HCT116 (cell line): ENCODE results near the gene ACYP2. TPM values are rescaled to one million over a fixed set of nuclear protein-coding genes. Genes with fewer than 3 reads are reported as not detected.

Experiments used
- ATAC-seq: fragments of 200-7000 bp; cut with Tn5 transposase; 2 replicates; pipeline ENCODE4 v1.9.1; 2020; ENCODE audit warnings: mild to moderate bottlenecking, moderate library complexity
- BruUV-seq: library from RNA; stranded (reverse); fragments of 400-500 nt; replicated peaks from 2 replicates; lab custom pipeline; 2021; lab: Mats Ljungman, UMichigan
- CTCF ChIA-PET: fragments of 300-600 bp; sonication (Branson Sonifier 250); formaldehyde crosslinking; loops from one replicate; lab custom pipeline; 2021; ENCODE audit warnings: antibody characterized with exemption; lab: Charles Lee
- POLR2A ChIA-PET: fragments of 300-600, 350-600 bp; sonication (Branson Sonifier 250); formaldehyde crosslinking; loops from one replicate; lab custom pipeline; 2021; ENCODE audit warnings: antibody characterized with exemption; lab: Charles Lee
- RAD21 ChIA-PET, 2 experiments: fragments of 300-600 bp; sonication (Branson Sonifier 250); formaldehyde crosslinking; loops; one replicate each; lab custom pipeline; 2023; ENCODE audit warnings: low total read pairs in 2 of 2; ENCODE audit not compliant: uncharacterized antibody in 2 of 2, unreplicated experiment in 2 of 2, low non-redundant PET in 1 of 2; lab: Charles Lee
- DNase-seq: peaks from one replicate; pipeline ENCODE4 v3.0.0-alpha.2; 2010; ENCODE audit warnings: low read depth, low spot score
- H2AFZ ChIP-seq: fragments of 200-600 bp; shearing (Covaris generic), sonication (generic); 2 replicates; pipeline ENCODE4 v1.6.1; 2017; ENCODE audit warnings: low read depth, mixed run types, mixed read lengths, antibody characterized with exemption, low read length; ENCODE audit not compliant: poor library complexity, severe bottlenecking
- H3K27ac ChIP-seq: 2 replicates; pipeline ENCODE4 v1.5.1; 2012; ENCODE audit warnings: low read depth, low read length
- H3K27me3 ChIP-seq: fragments of 200-600 bp; sonication (generic); 2 replicates; pipeline ENCODE4 v1.6.1; 2016; ENCODE audit warnings: mixed run types, low read length, mixed read lengths; ENCODE audit not compliant: insufficient read depth
- H3K36me3 ChIP-seq, 2 experiments: fragments of 200-500 bp in 1 of 2; fragments of 200-600 bp in 1 of 2; sonication (Bioruptor generic) in 1 of 2; sonication (generic) in 1 of 2; 2 replicates each; pipeline versions ENCODE4 v1.5.1 to v1.6.1; 2014 to 2016; ENCODE audit warnings: low read length in 2 of 2, inconsistent platforms in 1 of 2, mixed read lengths in 1 of 2, mixed run types in 1 of 2; ENCODE audit not compliant: insufficient read depth in 2 of 2, control insufficient read depth in 1 of 2
- H3K4me1 ChIP-seq, 2 experiments: fragments of 200-600 bp in 1 of 2; sonication (generic) in 1 of 2; 2 replicates each; pipeline versions ENCODE4 v1.5.1 to v1.6.1; 2012 to 2017; ENCODE audit warnings: low read length in 2 of 2, inconsistent platforms in 1 of 2, mild to moderate bottlenecking in 1 of 2, mixed read lengths in 1 of 2, mixed run types in 1 of 2, moderate library complexity in 1 of 2; ENCODE audit not compliant: insufficient read depth in 2 of 2, control insufficient read depth in 1 of 2
- H3K4me2 ChIP-seq: fragments of 200-600 bp; sonication (generic); 2 replicates; pipeline ENCODE4 v1.6.1; 2017; ENCODE audit warnings: mixed run types, low read length, mixed read lengths
- H3K4me3 ChIP-seq, 2 experiments: fragments of 200-600 bp in 1 of 2; sonication (generic) in 1 of 2; replicated peaks in 1 of 2; 2 replicates each; pipeline ENCODE4 v1.5.1; 2011 to 2016; ENCODE audit warnings: low read length in 2 of 2, control low read depth in 1 of 2, low read depth in 1 of 2, mild to moderate bottlenecking in 1 of 2, mixed read lengths in 1 of 2, mixed run types in 1 of 2
- H3K79me2 ChIP-seq: fragments of 200-600 bp; sonication (generic); 2 replicates; pipeline ENCODE4 v1.6.1; 2017; ENCODE audit warnings: mild to moderate bottlenecking, mixed run types, low read length, moderate library complexity, mixed read lengths; ENCODE audit not compliant: insufficient read depth
- H3K9ac ChIP-seq: fragments of 200-600 bp; sonication (generic); 2 replicates; pipeline ENCODE4 v1.6.1; 2016; ENCODE audit warnings: low read length, mixed read lengths
- H3K9me2 ChIP-seq: fragments of 200-600 bp; sonication (generic), shearing (Covaris generic); 2 replicates; pipeline ENCODE4 v1.6.1; 2017; ENCODE audit warnings: mixed run types, mild to moderate bottlenecking, moderate library complexity; ENCODE audit not compliant: insufficient read depth
- H3K9me3 ChIP-seq, 2 experiments: fragments of 200-500 bp in 1 of 2; fragments of 200-600 bp in 1 of 2; sonication (Bioruptor generic) in 1 of 2; sonication (generic) in 1 of 2; 2 replicates each; pipeline ENCODE4 v1.6.1; 2014 to 2017; ENCODE audit warnings: low read length in 2 of 2, mixed read lengths in 2 of 2, inconsistent platforms in 1 of 2, low read depth in 1 of 2, mild to moderate bottlenecking in 1 of 2, mixed run types in 1 of 2, moderate library complexity in 1 of 2; ENCODE audit not compliant: control insufficient read depth in 1 of 2, insufficient read depth in 1 of 2
- H4K20me1 ChIP-seq: fragments of 200-600 bp; sonication (generic), shearing (Covaris generic); 2 replicates; pipeline ENCODE4 v1.6.1; 2017; ENCODE audit warnings: mixed run types, mild to moderate bottlenecking, moderate library complexity; ENCODE audit not compliant: insufficient read depth
- CBX3 ChIP-seq: IDR thresholded peaks from 2 replicates; pipeline ENCODE4 v1.6.1; 2012; ENCODE audit warnings: low read depth
- CEBPB ChIP-seq: IDR thresholded peaks from 2 replicates; pipeline ENCODE4 v1.6.1; 2012; ENCODE audit warnings: low read depth
- EGR1 ChIP-seq: IDR thresholded peaks from 2 replicates; pipeline ENCODE4 v1.6.1; 2012; ENCODE audit warnings: low read depth
- ELF1 ChIP-seq: IDR thresholded peaks from 2 replicates; pipeline ENCODE4 v1.6.1; 2012; ENCODE audit warnings: low read depth, borderline replicate concordance
- EZH2 ChIP-seq: fragments of 200-600 bp; sonication (generic); IDR thresholded peaks from 2 replicates; pipeline ENCODE4 v1.6.1; 2017; ENCODE audit warnings: antibody characterized with exemption, mixed run types
- EZH2phosphoT487 ChIP-seq: fragments of 200-600 bp; IDR thresholded peaks from 2 replicates; pipeline ENCODE4 v1.6.1; 2018; ENCODE audit warnings: antibody characterized with exemption, borderline replicate concordance
- FOSL1 ChIP-seq: IDR thresholded peaks from 2 replicates; pipeline ENCODE4 v1.6.1; 2012; ENCODE audit warnings: low read depth
- JUND ChIP-seq: IDR thresholded peaks from 2 replicates; pipeline ENCODE4 v1.6.1; 2012
- POLR2A ChIP-seq: IDR thresholded peaks from 2 replicates; pipeline ENCODE4 v1.7.0; 2011; ENCODE audit warnings: borderline replicate concordance; ENCODE audit not compliant: insufficient read depth, insufficient read length; ENCODE audit errors: extremely low read depth
- POLR2AphosphoS5 ChIP-seq: IDR thresholded peaks from 2 replicates; pipeline ENCODE4 v1.6.1; 2011; ENCODE audit warnings: mild to moderate bottlenecking, low read depth, low read length, moderate library complexity
- RAD21 ChIP-seq: IDR thresholded peaks from 2 replicates; pipeline ENCODE4 v1.6.1; 2012; ENCODE audit warnings: low read depth, mild to moderate bottlenecking
- SIN3A ChIP-seq: IDR thresholded peaks from 2 replicates; pipeline ENCODE4 v1.6.1; 2012; ENCODE audit warnings: low read depth
- SP1 ChIP-seq: IDR thresholded peaks from 2 replicates; pipeline ENCODE4 v1.6.1; 2012; ENCODE audit warnings: low read depth
- SRF ChIP-seq: IDR thresholded peaks from 2 replicates; pipeline ENCODE4 v1.6.1; 2012; ENCODE audit warnings: low read depth
- TCF7L2 ChIP-seq: IDR thresholded peaks from 2 replicates; pipeline ENCODE4 v1.7.0; 2011; ENCODE audit warnings: borderline replicate concordance, inconsistent platforms; ENCODE audit not compliant: insufficient read depth, insufficient read length; ENCODE audit errors: extremely low read depth
- ZFX ChIP-seq: fragments of 450-650 bp; IDR thresholded peaks from 2 replicates; pipeline ENCODE4 v1.6.1; 2017
- ZNF274 ChIP-seq: fragments of 200-500 bp; sonication (Bioruptor generic); IDR thresholded peaks from 2 replicates; pipeline ENCODE4 v1.6.1; 2014; ENCODE audit warnings: mild to moderate bottlenecking, low read depth, low read length, inconsistent platforms
- intact Hi-C: fragments of 100-400 bp; cut with micrococcal nuclease; formaldehyde crosslinking; loops from 2 replicates; pipeline ENCODE4 v1.10.0; 2022
- total RNA-seq: library from RNA; stranded (reverse); gene quantifications from one replicate; pipeline ENCODE4 v1.2.1, GENCODE V29; 2021; ENCODE audit not compliant: unreplicated experiment
- TF ChIP-seq, protein P1 (sequence below): IDR thresholded peaks from 2 replicates; pipeline ENCODE4 v1.6.1; 2012
- TF ChIP-seq, protein P2 (sequence below): IDR thresholded peaks from 2 replicates; pipeline ENCODE4 v1.6.1; 2012; ENCODE audit warnings: low read depth
- TF ChIP-seq, protein P3 (sequence below): IDR thresholded peaks from 2 replicates; pipeline ENCODE4 v1.6.1; 2012

ACYP2 gene
- total RNA-seq, 1 experiment from 2014 or later = 9.4 TPM

DNA sequence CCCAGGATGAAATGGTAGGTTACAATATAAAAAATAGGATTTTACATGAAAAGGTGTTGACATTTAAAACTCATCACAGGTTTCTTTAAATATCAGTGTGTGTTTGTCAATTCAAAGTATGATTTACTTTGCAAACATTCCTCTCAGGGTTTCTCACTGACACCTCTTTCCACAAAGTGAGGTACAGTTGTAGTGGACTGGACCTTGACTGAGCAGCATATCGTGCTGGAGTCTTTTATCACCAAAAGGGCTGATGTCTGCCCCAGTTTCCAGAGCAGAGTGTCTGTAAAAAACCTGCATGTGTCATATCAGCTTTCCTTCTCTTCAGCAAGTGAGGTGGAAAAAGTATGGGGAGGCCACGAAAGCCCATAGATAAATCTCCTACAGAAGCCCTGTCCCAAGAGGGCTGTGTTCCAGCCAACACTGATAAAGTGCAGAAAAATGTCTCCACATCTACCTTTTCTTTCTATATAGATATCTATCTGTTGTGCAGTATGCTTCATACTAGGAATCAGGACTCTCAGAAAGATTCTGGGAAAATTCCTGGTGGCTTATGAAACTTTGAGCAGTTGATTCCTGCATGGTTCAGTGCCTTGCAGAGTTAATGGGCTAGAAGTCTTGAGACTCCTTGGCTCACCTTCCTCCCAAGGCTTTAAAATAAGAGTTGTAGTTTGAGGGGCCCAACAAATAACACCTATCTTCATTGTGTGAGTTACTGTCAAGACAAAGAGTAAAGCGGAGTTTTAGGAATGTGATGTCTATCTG is 6.9 kb downstream of the ACYP2 start:
- peaks cover 3 to 14% of the 10 kb centered on the region in 2 experiments; a peak in 1 of 4 replicates for H3K9me3 ChIP-seq
- H3K9ac ChIP-seq = no peak overlapping the region
- no peaks in the 10 kb centered on the region for H4K20me1 ChIP-seq
- no peak for DNase-seq
- RAD21 ChIA-PET = no interaction called here
- no peaks in the 10 kb centered on the region for H3K79me2 ChIP-seq
- CTCF ChIA-PET = no interaction called here
- ATAC-seq = no peak; the same call in 1 of the 2 replicates
- peak overlapping the region; percentile 58; the same call in 1 of the 2 replicates for H3K27ac ChIP-seq
- no peak overlapping the region for H2AFZ ChIP-seq
- intact Hi-C loops = no loop called here
- no peaks in the 10 kb centered on the region for H3K27me3 ChIP-seq
- TF ChIP-seq, protein P1, sequence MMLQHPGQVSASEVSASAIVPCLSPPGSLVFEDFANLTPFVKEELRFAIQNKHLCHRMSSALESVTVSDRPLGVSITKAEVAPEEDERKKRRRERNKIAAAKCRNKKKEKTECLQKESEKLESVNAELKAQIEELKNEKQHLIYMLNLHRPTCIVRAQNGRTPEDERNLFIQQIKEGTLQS = no peak
- no peak for TF ChIP-seq POLR2A
- no peak for TF ChIP-seq CBX3
- TF ChIP-seq ZFX = no peak
- TF ChIP-seq FOSL1 = no peak
- no peak for TF ChIP-seq ELF1
- no peak for TF ChIP-seq EGR1
- no peak for TF ChIP-seq POLR2AphosphoS5
- no peak for TF ChIP-seq SIN3A
- no peak for TF ChIP-seq RAD21
- TF ChIP-seq, protein P2, sequence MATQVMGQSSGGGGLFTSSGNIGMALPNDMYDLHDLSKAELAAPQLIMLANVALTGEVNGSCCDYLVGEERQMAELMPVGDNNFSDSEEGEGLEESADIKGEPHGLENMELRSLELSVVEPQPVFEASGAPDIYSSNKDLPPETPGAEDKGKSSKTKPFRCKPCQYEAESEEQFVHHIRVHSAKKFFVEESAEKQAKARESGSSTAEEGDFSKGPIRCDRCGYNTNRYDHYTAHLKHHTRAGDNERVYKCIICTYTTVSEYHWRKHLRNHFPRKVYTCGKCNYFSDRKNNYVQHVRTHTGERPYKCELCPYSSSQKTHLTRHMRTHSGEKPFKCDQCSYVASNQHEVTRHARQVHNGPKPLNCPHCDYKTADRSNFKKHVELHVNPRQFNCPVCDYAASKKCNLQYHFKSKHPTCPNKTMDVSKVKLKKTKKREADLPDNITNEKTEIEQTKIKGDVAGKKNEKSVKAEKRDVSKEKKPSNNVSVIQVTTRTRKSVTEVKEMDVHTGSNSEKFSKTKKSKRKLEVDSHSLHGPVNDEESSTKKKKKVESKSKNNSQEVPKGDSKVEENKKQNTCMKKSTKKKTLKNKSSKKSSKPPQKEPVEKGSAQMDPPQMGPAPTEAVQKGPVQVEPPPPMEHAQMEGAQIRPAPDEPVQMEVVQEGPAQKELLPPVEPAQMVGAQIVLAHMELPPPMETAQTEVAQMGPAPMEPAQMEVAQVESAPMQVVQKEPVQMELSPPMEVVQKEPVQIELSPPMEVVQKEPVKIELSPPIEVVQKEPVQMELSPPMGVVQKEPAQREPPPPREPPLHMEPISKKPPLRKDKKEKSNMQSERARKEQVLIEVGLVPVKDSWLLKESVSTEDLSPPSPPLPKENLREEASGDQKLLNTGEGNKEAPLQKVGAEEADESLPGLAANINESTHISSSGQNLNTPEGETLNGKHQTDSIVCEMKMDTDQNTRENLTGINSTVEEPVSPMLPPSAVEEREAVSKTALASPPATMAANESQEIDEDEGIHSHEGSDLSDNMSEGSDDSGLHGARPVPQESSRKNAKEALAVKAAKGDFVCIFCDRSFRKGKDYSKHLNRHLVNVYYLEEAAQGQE = no peak
- TF ChIP-seq SP1 = no peak
- TF ChIP-seq, protein P3, sequence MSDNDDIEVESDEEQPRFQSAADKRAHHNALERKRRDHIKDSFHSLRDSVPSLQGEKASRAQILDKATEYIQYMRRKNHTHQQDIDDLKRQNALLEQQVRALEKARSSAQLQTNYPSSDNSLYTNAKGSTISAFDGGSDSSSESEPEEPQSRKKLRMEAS = no peak
- no peak for TF ChIP-seq EZH2phosphoT487
- TF ChIP-seq TCF7L2 = no peak
- TF ChIP-seq EZH2 = no peak
- no peak for TF ChIP-seq ZNF274
- TF ChIP-seq CEBPB = no peak
- no peak for TF ChIP-seq SRF
- TF ChIP-seq JUND = no peak
- peaks cover 13 to 22% of the 10 kb centered on the region in 2 experiments for H3K4me1 ChIP-seq
- H3K9me2 ChIP-seq = no peaks in the 10 kb centered on the region
- POLR2A ChIA-PET = no interaction called here
- 0 out of 4 replicates have a peak, but pooled peaks cover 0 to 6% of the 10 kb centered on the region in 2 experiments for H3K36me3 ChIP-seq
- BruUV-seq = no TSS peak
- H3K4me2 ChIP-seq = peak overlapping the region; percentile 64
- H3K4me3 ChIP-seq = peak overlapping the region in 1 of 2 experiments; percentile 13; a peak in 2 of 4 replicates
